Measurements from ENCODE around the gene ATXN2. TPM values are rescaled to one million over a fixed set of nuclear protein-coding genes. Genes with fewer than 3 reads are reported as not detected.
A peak's percentile ranks its signal among the peaks of the same experiment; 100 is the strongest.

The ATXN2 gene
- total and polyA plus RNA-seq, 9 of the 15 experiments (the other 6 are each of a cell fraction or from before 2014, with no cell fraction given): 16.8 to 67.8 (median 29.3) TPM

DNA sequence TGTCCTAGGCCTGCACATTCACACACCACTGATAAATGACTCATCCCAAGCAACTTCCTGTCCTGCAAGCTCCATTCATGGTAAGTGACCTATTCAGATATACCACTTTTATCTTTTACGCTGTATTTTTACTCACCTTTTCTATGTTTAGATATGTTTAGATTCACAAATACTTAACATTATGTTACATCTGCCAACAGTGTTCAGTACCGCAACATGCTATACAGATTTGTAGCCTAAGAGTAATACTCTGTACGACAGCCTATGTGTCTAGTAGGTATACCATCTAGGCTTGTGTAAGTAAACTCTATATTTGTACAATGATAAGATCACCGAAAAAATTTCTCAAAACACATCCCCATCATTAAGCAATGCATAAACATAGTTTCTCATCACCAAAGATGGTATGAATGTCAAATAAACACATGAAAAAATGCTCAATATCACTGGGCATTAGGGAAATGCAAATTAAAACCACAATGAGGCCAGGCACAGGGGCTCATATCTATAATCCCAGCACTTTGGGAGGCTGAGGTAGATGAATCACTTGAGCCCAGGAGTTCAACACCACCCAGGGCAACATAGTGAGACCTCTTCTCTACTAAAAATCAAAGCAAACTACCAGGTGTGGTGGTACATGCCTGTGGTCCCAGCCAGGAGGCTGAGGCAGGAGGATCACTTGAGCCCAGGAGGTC lies 20.7 kb downstream of the ATXN2 start (continued):
- TF ChIP-seq MAFG (tag; conservative IDR thresholded peaks at IDR 0.05): peak; percentile 41; the same call in 1 of the 2 replicates
- TF ChIP-seq ZNF77 (CRISPR knock-in tag; IDR thresholded peaks at IDR 0.05): no peak
- no peak for TF ChIP-seq KAT8 (IDR thresholded peaks at IDR 0.05; ENCODE audit: low read depth)
- TF ChIP-seq, protein P1, sequence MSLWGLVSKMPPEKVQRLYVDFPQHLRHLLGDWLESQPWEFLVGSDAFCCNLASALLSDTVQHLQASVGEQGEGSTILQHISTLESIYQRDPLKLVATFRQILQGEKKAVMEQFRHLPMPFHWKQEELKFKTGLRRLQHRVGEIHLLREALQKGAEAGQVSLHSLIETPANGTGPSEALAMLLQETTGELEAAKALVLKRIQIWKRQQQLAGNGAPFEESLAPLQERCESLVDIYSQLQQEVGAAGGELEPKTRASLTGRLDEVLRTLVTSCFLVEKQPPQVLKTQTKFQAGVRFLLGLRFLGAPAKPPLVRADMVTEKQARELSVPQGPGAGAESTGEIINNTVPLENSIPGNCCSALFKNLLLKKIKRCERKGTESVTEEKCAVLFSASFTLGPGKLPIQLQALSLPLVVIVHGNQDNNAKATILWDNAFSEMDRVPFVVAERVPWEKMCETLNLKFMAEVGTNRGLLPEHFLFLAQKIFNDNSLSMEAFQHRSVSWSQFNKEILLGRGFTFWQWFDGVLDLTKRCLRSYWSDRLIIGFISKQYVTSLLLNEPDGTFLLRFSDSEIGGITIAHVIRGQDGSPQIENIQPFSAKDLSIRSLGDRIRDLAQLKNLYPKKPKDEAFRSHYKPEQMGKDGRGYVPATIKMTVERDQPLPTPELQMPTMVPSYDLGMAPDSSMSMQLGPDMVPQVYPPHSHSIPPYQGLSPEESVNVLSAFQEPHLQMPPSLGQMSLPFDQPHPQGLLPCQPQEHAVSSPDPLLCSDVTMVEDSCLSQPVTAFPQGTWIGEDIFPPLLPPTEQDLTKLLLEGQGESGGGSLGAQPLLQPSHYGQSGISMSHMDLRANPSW (CRISPR knock-in tag; IDR thresholded peaks at IDR 0.05): no peak
- TF ChIP-seq GATA2 (CRISPR knock-in tag; IDR thresholded peaks at IDR 0.05): no peak; the same call in 1 of the 2 replicates
- TF ChIP-seq PML (IDR thresholded peaks at IDR 0.05; ENCODE audit: low read length): no peak; the same call in 1 of the 2 replicates
- no peak for TF ChIP-seq NFE2L1 (tag; IDR thresholded peaks at IDR 0.05; ENCODE audit: borderline replicate concordance, low read depth)
- no peak for TF ChIP-seq TGIF2 (CRISPR knock-in tag; IDR thresholded peaks at IDR 0.05)
- TF ChIP-seq NCOA1 (IDR thresholded peaks at IDR 0.05; ENCODE audit: low read depth): no peak; the same call in 1 of the 2 replicates
- no peak for TF ChIP-seq ZNF589 (CRISPR knock-in tag; IDR thresholded peaks at IDR 0.05; ENCODE audit: low read depth)
- TF ChIP-seq ETV1 (tag; conservative IDR thresholded peaks at IDR 0.05; ENCODE audit: low read depth): peak; percentile 75
- TF ChIP-seq, protein P2, sequence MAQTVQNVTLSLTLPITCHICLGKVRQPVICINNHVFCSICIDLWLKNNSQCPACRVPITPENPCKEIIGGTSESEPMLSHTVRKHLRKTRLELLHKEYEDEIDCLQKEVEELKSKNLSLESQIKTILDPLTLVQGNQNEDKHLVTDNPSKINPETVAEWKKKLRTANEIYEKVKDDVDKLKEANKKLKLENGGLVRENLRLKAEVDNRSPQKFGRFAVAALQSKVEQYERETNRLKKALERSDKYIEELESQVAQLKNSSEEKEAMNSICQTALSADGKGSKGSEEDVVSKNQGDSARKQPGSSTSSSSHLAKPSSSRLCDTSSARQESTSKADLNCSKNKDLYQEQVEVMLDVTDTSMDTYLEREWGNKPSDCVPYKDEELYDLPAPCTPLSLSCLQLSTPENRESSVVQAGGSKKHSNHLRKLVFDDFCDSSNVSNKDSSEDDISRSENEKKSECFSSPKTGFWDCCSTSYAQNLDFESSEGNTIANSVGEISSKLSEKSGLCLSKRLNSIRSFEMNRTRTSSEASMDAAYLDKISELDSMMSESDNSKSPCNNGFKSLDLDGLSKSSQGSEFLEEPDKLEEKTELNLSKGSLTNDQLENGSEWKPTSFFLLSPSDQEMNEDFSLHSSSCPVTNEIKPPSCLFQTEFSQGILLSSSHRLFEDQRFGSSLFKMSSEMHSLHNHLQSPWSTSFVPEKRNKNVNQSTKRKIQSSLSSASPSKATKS (CRISPR knock-in tag; IDR thresholded peaks at IDR 0.05): no peak
- TF ChIP-seq ZNF263 (CRISPR knock-in tag; IDR thresholded peaks at IDR 0.05; ENCODE audit: borderline replicate concordance): no peak
- TF ChIP-seq RHOXF2B (CRISPR knock-in tag; conservative IDR thresholded peaks at IDR 0.05): no peak
- no peak for TF ChIP-seq ZNF695 (CRISPR knock-in tag; IDR thresholded peaks at IDR 0.05)
- no peak for TF ChIP-seq SP1 (CRISPR knock-in tag; IDR thresholded peaks at IDR 0.05)
- TF ChIP-seq, protein P3, sequence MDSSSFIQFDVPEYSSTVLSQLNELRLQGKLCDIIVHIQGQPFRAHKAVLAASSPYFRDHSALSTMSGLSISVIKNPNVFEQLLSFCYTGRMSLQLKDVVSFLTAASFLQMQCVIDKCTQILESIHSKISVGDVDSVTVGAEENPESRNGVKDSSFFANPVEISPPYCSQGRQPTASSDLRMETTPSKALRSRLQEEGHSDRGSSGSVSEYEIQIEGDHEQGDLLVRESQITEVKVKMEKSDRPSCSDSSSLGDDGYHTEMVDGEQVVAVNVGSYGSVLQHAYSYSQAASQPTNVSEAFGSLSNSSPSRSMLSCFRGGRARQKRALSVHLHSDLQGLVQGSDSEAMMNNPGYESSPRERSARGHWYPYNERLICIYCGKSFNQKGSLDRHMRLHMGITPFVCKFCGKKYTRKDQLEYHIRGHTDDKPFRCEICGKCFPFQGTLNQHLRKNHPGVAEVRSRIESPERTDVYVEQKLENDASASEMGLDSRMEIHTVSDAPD (CRISPR knock-in tag; IDR thresholded peaks at IDR 0.05): no peak
- TF ChIP-seq, protein P4, sequence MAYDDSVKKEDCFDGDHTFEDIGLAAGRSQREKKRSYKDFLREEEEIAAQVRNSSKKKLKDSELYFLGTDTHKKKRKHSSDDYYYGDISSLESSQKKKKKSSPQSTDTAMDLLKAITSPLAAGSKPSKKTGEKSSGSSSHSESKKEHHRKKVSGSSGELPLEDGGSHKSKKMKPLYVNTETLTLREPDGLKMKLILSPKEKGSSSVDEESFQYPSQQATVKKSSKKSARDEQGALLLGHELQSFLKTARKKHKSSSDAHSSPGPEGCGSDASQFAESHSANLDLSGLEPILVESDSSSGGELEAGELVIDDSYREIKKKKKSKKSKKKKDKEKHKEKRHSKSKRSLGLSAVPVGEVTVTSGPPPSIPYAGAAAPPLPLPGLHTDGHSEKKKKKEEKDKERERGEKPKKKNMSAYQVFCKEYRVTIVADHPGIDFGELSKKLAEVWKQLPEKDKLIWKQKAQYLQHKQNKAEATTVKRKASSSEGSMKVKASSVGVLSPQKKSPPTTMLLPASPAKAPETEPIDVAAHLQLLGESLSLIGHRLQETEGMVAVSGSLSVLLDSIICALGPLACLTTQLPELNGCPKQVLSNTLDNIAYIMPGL (CRISPR knock-in tag; IDR thresholded peaks at IDR 0.05): no peak
- no peak for TF ChIP-seq BRCA1 (IDR thresholded peaks at IDR 0.05)
- TF ChIP-seq BRCA1 (CRISPR knock-in tag; IDR thresholded peaks at IDR 0.05): no peak

Measured in K562 (cell line).